Upper lobe of left lung (tissue), 6 donors: ENCODE measurements around the gene PIGU. TPM values are rescaled to one million over a fixed set of nuclear protein-coding genes. Genes with fewer than 3 reads are reported as not detected.
"Not testable (repeated sequence)": the region's sequence is repeated elsewhere in the genome, so short reads cannot be mapped to it uniquely, and the experiment has no call there.

Experiments
- ATAC-seq, 2 donors: fragments of 200-7000 bp; cut with Tn5 transposase; one replicate each; pipeline ENCODE4 v1.9.1; 2022; ENCODE audit warnings: mild to moderate bottlenecking in 2 of 2, moderate library complexity in 2 of 2; ENCODE audit not compliant: low FRiP score in 2 of 2
- DNase-seq, 2 donors: peaks; one replicate each; pipeline ENCODE4 v3.0.0-alpha.2; 2019 to 2020
- H3K27ac ChIP-seq, 4 donors: fragments of 200-600 bp; sonication (generic); one replicate each; pipeline ENCODE4 v1.5.1; 2016 to 2019
- H3K27me3 ChIP-seq, 4 donors: fragments of 200-600 bp; sonication (generic); one replicate each; pipeline ENCODE4 v1.5.1; 2017 to 2019
- H3K36me3 ChIP-seq, 4 donors: fragments of 200-600 bp; sonication (generic); one replicate each; pipeline ENCODE4 v1.5.1; 2016 to 2019
- H3K4me1 ChIP-seq, 4 donors: fragments of 200-600 bp; sonication (generic); one replicate each; pipeline ENCODE4 v1.5.1; 2018 to 2019
- H3K4me3 ChIP-seq, 4 donors: fragments of 200-600 bp; sonication (generic); one replicate each; pipeline ENCODE4 v1.5.1; 2017 to 2019; ENCODE audit warnings: mild to moderate bottlenecking in 2 of 4, moderate library complexity in 1 of 4
- H3K9me3 ChIP-seq, 4 donors: fragments of 200-600 bp; sonication (generic); one replicate each; pipeline ENCODE4 v1.5.1; 2018 to 2019
- EP300 ChIP-seq, 4 donors: sonication (generic); formaldehyde crosslinking; IDR thresholded peaks; one replicate each; pipeline ENCODE4 v1.5.1; 2017; ENCODE audit warnings: antibody characterized with exemption in 4 of 4, control low read depth in 2 of 4
- POLR2A ChIP-seq, 4 donors: fragments of 450-650 bp; IDR thresholded peaks; one replicate each; pipeline ENCODE4 v1.5.1; 2016 to 2017; ENCODE audit warnings: antibody characterized with exemption in 4 of 4, mild to moderate bottlenecking in 2 of 4
- POLR2AphosphoS5 ChIP-seq, 2 donors: sonication (generic); formaldehyde crosslinking; IDR thresholded peaks; one replicate each; pipeline ENCODE4 v1.5.1; 2017; ENCODE audit warnings: antibody characterized with exemption in 2 of 2
- WGBS, 2 donors: methylation state at CpG; one replicate each; pipeline ENCODE4 v1.1.5; 2017 to 2018; 5-methylcytosine and 5-hydroxymethylcytosine counted together
- total RNA-seq, 6 donors: library from RNA; depleted of rRNA in 4 of 6; stranded (reverse); fragments of >200 nt in 4 of 6; gene quantifications; one replicate each; pipeline versions ENCODE4 v1.1.0 to v1.2.1, GENCODE V29; 2016 to 2021
- TF ChIP-seq, protein P1 (sequence below), 6 experiments: fragments of 450-650 bp in 4 of 6; fragments of 200-600 bp in 2 of 6; sonication (generic) in 2 of 6; IDR thresholded peaks; one replicate each; pipeline ENCODE4 v1.5.1; 2016 to 2019; ENCODE audit warnings: antibody characterized with exemption in 6 of 6
- donor health status: DM: no; HTN: no; CAD: no; lungs with moderate emphysema.
- donor health status: DM: no; HTN: yes; CAD: no; lungs with severe emphysema.

Gene PIGU
- total RNA-seq, 6 donors from 2014 or later = 8.0 to 17.1 (median 12.7) TPM

DNA sequence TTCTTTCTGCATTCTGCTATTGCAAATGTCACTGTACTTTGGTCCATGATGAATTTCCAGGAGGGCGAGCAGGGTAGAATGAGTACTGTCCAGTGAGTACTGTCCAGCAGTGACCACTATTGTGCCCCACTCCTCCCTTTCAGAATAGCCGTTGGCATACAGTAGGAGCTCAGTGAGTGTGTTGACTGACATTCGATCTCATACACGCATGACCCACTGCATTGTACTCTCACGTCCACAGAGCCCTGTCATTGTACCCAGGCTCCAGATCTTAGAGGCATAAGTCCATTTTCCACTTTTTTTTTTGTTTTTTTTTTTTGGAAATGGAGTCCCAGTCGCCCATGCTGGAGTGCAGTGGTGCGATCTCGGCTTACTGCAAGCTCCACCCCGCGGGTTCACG is 152.5 kb downstream of the PIGU start:
- Histone ChIP-seq H3K36me3 (peaks cover 10 to 50% (median 25%) of the 10 kb centered on the region in 4 donors), H3K27ac (peak overlapping the region in 3 of 4 donors; percentile 64 to 78 (median 68))
- 91 to 94% methylated on average over 11 of the region's 11 CpGs for WGBS, 2 donors

GRCh38 chr20:34522969-34523871 is 153.7 kb downstream of the PIGU start:
- 56 to 64% methylated on average over 17 of the region's 17 CpGs for WGBS, 2 donors
- H3K27me3 ChIP-seq = no peaks in the 10 kb centered on the region
- peak overlapping the region; percentile 2 to 63 (median 42) for H3K27ac ChIP-seq
- DNase-seq (peak in 1 of 2 donors; percentile 40), ATAC-seq (no peak)
- TF ChIP-seq, protein P1, sequence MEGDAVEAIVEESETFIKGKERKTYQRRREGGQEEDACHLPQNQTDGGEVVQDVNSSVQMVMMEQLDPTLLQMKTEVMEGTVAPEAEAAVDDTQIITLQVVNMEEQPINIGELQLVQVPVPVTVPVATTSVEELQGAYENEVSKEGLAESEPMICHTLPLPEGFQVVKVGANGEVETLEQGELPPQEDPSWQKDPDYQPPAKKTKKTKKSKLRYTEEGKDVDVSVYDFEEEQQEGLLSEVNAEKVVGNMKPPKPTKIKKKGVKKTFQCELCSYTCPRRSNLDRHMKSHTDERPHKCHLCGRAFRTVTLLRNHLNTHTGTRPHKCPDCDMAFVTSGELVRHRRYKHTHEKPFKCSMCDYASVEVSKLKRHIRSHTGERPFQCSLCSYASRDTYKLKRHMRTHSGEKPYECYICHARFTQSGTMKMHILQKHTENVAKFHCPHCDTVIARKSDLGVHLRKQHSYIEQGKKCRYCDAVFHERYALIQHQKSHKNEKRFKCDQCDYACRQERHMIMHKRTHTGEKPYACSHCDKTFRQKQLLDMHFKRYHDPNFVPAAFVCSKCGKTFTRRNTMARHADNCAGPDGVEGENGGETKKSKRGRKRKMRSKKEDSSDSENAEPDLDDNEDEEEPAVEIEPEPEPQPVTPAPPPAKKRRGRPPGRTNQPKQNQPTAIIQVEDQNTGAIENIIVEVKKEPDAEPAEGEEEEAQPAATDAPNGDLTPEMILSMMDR (IDR thresholded peaks at IDR 0.05) = peak in 4 of 6 experiments; percentile 21 to 59 (median 45)
- no peak for TF ChIP-seq POLR2A (IDR thresholded peaks at IDR 0.05)
- peaks cover 10 to 44% (median 15%) of the 10 kb centered on the region in 4 donors for H3K36me3 ChIP-seq
- H3K4me1 ChIP-seq = peaks cover 23 to 59% (median 44%) of the 10 kb centered on the region in 4 donors
- no peaks in the 10 kb centered on the region for H3K9me3 ChIP-seq
- no peak overlapping the region for H3K4me3 ChIP-seq

More for the DNA sequence above, 152.5 kb downstream of the PIGU start:
- DNase-seq (no peak), ATAC-seq (no peak)
- H3K9me3 ChIP-seq = no peaks in the 10 kb centered on the region
- no peak for TF ChIP-seq POLR2A (IDR thresholded peaks at IDR 0.05)
- TF ChIP-seq, protein P1 (IDR thresholded peaks at IDR 0.05) = no peak
- no peak for TF ChIP-seq POLR2AphosphoS5 (IDR thresholded peaks at IDR 0.05)
- no peak for TF ChIP-seq EP300 (IDR thresholded peaks at IDR 0.05)
- H3K27me3 ChIP-seq = no peaks in the 10 kb centered on the region
- H3K4me1 ChIP-seq = peaks cover 34 to 60% (median 50%) of the 10 kb centered on the region in 4 donors
- H3K4me3 ChIP-seq = no peak overlapping the region

DNA sequence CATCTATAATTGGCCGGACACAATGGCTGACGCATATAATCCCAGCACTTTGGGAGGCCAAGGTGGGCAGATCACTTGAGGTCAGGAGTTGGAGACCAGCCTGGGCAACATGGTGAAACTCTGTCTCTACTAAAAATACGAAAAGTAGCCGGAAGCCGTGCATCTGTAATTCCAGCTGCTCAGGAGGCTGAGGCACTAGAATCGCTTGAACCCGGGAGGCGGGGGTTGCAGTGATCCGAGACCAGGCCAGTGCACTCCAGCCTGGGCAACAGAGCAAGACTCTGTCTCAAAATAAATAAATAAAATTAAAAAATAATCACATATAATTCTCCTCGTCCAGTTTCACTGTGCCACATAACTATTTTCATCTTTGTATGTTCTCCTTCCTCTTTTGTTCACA is 157.1 kb downstream of the PIGU start:
- ATAC-seq, H3K27me3 ChIP-seq, H3K27ac ChIP-seq, H3K9me3 ChIP-seq, DNase-seq, H3K4me3 ChIP-seq: not testable (repeated sequence)
- peaks cover 21 to 54% (median 30%) of the 10 kb centered on the region in 4 donors for H3K4me1 ChIP-seq
- peaks cover 0 to 26% (median 3%) of the 10 kb centered on the region in 4 donors for H3K36me3 ChIP-seq
- WGBS, 2 donors = 91 to 95% methylated on average over 10 of the region's 10 CpGs

- not testable (repeated sequence) for H3K4me3 ChIP-seq, ATAC-seq, H3K9me3 ChIP-seq, H3K27me3 ChIP-seq, DNase-seq, H3K27ac ChIP-seq
- 93 to 98% methylated on average over 7 of the region's 7 CpGs for WGBS, 2 donors
- Histone ChIP-seq H3K36me3 (peaks cover 0 to 25% (median 3%) of the 10 kb centered on the region in 4 donors), H3K4me1 (peaks cover 23 to 54% (median 27%) of the 10 kb centered on the region in 4 donors)
Observed at GRCh38 chr20:34518863-34519262, 158.0 kb downstream of the PIGU start.

- H3K4me1 ChIP-seq = peaks cover 15 to 48% (median 24%) of the 10 kb centered on the region in 4 donors
- H3K4me3 ChIP-seq = peak overlapping the region; percentile 60 to 77 (median 63)
- H3K27ac ChIP-seq = peak overlapping the region; percentile 89 to 98 (median 96)
- H3K9me3 ChIP-seq = no peaks in the 10 kb centered on the region
- H3K27me3 ChIP-seq = no peaks in the 10 kb centered on the region
- no peak for TF ChIP-seq POLR2AphosphoS5 (IDR thresholded peaks at IDR 0.05)
- TF ChIP-seq POLR2A (IDR thresholded peaks at IDR 0.05) = no peak
- TF ChIP-seq, protein P1 (IDR thresholded peaks at IDR 0.05) = no peak
- peaks cover 0 to 19% (median 3%) of the 10 kb centered on the region in 4 donors for H3K36me3 ChIP-seq
- WGBS, 2 donors = 0 to 1% methylated on average over 3 of the region's 3 CpGs
- ATAC-seq (no peak), DNase-seq (no peak)
Observed at GRCh38 chr20:34517114-34517505, 159.8 kb downstream of the PIGU start.
